GM19043 (cell line): ENCODE data around the gene ACE.

Experiments used
- ATAC-seq: cut with Tn5 transposase; IDR thresholded peaks from one replicate; pipeline ENCODE4 v1.9.1; 2021; ENCODE audit warnings: low read depth; ENCODE audit not compliant: unreplicated experiment

ACE gene

GRCh38 chr17:63512896-63513644, 36.2 kb downstream of the ACE start:
- no peak for ATAC-seq

DNA sequence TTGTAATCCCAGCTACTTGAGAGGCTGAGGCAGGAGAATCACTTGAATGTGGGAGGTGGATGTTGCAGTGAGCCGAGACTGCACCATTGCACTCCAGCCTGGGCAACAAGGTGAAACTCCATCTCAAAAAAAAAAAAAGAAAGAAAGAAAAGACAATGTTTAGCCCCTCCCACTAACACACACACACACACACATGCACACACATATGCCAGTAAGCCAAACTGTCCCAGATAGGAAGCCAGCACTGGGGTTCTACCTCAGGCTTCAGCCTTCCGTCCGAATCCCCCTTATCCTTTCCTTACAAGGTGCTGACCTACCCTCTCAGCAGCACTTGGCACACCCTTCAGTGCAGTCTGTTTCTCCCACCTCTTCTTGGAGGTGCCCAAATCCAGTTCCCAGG, 37.6 kb downstream of the ACE start:
- ATAC-seq = no peak

DNA sequence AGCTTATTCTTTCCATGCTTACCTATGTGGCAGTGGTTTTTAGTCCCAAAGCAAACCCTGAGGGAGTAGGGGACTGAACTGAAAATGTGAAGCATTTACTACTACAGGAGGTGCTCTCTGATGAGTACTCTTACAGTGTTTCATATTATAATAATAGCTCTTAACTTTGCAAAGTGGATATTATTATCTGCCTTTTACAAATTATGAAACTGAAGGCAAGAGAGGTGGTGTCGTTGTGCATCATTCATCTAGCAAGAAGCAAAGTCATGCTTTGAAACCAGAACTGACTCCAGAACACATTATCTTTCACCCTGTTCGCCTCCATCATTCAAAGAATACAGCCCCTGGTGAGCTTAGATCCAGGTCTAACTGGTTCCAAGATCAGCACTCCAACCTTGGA, 38.1 kb downstream of the ACE start:
- no peak for ATAC-seq

- ATAC-seq = no peak
Observed at GRCh38 chr17:63515426-63515825, 38.6 kb downstream of the ACE start.

DNA sequence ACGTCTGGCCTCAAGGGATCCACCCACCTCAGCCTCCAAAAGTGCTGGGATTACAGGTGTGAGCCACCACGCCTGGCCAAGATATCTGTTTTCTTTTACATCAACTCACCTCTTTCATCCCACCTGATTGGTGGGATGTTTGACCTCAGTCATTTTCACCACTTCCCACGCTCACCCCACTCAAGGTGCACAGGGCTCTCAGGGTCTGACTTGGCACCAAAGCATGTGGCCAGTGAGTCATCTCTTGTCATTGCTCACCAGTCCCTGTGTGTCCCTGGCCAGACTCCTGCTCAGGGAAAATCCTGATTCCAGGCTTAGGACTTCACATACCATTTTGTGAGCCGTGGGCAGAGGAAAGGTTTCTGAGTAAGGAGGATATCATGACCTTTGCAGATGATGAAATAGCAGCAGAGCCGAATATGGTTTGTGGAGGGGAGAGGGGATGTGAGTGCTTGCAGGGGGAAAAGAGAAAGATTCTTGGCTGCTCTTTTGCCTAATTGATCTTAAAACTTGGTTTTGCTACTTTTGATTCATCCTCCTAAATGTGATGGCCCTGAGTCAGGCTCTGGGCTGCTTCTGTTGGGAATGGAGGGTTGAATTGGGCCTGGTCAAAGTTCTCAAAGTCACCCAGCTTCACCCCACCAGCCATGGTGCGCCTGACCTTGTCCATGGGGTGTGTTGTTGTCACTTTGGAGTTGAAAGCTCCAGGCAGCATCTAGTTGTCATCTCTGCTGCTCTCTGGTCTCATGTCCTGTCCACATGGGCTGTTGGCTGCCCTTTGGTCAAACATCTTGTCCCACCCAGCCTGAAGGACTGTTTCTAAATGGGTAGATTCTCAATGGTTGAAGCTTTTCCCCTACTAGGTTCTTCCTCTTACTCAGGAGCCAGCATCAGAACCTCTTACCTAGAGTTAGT, 40.3 kb downstream of the ACE start:
- no peak for ATAC-seq

DNA sequence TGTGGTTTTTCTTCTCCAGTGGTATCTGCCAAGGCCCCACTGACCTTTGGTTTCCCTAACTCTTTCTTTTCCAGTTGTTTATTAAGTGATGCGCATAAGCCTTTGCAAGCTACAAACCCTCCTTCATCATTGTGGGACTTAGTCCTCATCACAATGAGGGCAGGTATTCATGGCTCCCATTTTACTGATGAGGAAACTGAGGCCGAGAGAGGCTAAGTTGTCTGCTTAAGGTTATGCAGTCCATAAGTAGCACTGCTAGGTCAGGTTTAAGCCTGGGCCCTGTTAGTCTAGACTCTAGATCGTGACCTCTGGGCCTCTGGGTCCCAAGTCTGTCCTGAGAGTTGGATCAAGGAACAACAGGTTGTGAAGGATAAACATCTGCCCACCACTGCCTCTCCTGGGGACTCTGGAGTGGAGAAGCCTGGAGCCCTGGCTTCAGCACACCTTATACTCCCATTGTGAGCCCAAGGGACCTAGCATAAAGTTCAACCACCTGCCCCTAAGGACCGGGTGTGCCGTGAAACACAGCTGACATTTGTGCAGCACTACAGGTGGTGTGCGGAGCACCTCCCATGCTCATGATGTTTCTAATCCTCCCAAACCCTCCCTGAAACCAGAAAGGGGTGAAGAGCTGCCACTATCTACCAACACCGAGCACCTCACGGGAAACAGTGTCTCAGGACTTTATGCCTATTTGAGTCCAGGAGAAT, 41.1 kb downstream of the ACE start:
- no peak for ATAC-seq

DNA sequence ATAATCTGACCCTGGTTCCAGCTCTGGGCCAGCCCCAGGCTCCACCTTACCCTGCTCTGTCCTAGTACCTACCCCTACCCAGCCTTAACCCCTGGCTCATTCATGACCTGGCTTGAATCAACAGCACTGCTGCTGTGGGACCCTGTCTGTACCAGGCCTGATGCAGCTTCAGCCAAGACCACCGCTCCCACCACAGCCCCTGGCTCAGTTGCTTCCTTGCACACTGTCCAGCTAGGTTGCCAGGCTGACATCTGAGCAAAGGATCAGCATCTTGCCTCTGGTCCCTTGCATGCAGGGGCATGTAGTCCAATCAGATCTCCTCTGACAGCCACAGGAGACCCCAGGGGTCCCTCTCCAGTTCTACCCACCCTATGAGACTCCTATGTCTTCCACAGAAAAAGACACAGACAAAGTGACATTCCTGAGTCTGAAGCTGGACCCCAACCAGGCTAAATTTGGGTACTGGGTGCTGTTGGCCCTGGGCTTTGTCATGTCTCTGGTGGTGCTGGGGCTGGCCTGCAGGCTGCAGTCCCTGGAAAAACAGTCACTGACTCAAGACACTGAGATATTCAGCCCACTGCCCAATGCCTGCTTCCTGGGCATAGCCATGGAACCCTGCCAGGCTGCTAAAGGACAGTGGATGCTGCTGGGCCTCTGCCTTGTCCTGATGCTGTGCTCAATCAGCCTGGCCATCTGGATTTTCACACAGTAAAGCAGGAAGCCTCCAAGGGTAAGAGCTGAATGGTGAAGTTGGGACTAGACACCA, 42.4 kb downstream of the ACE start:
- no peak for ATAC-seq

DNA sequence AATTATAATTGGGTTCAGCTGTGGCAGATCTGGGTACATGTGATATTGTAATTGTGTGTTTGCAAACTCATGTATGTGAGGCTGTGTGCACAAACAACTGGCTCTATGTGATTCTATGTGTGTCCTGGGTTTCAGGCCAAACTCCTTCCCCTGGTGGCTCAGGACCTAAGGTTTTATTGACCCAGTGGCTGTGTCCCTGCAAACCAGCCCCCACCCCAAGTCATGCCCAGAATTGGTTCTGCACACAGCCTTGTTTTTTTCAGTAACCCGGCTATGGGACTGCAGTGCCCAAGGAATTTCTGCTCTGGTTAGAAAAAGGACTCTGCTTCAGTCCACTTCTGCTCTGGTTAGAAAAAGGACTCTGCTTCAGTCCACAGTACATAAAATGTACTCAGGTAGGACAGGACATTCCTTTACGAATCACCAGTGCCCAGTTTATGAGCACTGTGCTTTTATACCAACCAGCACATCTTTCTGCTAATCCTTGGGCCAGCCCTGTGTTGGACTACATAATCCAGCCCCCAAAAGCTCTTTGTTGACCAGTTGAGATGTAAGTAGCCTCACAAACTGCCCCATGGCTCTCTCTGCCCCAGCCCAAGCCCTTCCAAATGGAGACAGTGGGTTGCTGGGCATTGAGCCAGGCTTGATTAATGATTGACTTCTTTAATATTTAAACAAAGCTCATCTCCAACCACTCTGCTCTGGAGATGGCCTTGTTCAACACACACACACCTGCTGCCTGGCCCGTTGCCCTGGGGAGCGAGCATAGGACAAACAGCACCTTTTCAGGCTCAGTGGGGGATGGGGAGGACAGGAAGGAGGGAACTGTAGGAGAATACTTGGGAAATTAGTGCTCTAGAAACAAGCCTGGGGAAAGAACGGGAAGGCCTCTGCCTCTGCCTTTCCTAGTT, 43.4 kb downstream of the ACE start:
- no peak for ATAC-seq

- ATAC-seq = no peak
Observed at GRCh38 chr17:63523253-63523855, 46.5 kb downstream of the ACE start, which contains the start of gene KCNH6. Gene KCNH6 (plus strand): TSS chr17:63523358. CDS start chr17:63523414, 56 bp downstream.

DNA sequence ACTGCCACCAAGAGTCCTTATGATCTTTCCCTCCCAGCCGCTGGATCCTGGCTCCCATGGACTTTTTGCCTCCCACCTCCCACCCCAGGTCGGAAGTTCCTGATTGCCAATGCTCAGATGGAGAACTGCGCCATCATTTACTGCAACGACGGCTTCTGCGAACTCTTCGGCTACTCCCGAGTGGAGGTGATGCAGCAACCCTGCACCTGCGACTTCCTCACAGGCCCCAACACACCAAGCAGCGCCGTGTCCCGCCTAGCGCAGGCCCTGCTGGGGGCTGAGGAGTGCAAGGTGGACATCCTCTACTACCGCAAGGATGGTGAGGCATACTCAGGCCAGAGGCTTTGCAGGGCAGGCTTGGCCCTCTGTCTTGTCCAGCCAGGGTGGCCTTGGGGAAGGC, 47.2 kb downstream of the ACE start:
- no peak for ATAC-seq

- no peak for ATAC-seq
Observed at GRCh38 chr17:63525190-63525946, 48.5 kb downstream of the ACE start.

DNA sequence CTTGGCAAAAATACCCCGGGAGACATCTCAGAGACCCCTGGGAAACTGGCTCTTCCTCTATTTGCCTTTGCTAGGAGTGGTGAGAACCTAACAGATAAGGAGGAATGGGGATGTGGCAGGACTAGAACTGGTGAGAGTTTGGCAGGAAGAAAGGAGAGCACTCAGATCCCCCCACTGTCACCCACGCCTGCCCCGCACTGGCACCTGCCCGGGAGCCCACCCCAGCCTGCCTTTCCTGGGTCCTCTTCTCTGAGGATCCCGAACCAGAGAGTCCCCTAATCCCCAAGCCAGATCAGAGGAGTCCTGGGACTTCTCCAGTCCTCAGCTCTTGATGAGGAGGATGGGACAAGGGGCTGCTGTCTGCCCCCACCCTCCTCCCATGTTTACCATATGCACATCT, 50.0 kb downstream of the ACE start:
- ATAC-seq = no peak

DNA sequence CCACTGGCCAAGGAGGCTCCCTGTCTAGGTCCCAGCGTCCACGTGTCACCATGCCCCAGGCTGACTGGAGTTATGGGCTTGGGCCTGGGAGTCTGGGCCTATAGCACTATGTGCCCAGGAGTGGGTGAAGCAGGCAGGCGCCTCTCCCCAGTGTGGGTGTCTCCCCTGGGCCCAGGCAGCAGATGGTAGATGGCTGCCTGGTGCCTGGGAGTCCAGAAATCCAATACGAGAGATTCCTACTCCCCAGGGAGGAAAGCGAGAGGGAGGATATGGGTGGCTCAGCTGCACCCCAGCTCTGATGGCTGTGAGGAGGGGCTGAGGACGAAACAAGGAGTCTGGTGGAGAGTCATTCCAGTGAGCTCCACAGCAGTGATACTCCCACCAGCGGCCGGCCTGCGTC, 51.3 kb downstream of the ACE start:
- no peak for ATAC-seq

DNA sequence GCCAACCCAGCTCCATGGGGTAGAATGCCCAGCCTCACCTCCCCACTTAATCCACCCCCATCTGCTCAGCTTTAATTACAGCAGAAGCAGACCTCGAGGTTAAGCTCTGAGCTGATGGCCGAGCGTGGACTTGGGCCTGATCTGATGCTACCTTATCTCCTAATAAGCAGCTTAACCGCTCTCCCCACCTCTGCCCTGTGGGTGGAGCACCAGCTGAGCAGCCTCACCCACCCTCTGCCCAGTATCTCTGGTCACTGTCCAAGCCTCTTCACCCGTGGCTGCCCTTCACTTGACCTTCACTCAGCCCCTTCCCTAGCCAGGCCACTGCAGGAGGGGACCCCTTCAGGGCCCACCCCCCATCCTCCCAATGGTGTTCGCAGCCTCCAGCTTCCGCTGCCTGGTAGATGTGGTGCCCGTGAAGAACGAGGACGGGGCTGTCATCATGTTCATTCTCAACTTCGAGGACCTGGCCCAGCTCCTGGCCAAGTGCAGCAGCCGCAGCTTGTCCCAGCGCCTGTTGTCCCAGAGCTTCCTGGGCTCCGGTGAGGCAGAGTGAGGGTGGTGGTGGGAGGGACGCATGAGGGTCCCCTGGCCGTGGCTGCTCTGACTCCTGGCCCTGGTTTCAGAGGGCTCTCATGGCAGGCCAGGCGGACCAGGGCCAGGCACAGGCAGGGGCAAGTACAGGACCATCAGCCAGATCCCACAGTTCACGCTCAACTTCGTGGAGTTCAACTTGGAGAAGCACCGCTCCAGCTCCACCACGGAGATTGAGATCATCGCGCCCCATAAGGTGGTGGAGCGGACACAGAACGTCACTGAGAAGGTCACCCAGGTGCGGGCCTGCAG, 53.1 kb downstream of the ACE start:
- no peak for ATAC-seq

- no peak for ATAC-seq
Observed at GRCh38 chr17:63530557-63531021, 53.7 kb downstream of the ACE start.

DNA sequence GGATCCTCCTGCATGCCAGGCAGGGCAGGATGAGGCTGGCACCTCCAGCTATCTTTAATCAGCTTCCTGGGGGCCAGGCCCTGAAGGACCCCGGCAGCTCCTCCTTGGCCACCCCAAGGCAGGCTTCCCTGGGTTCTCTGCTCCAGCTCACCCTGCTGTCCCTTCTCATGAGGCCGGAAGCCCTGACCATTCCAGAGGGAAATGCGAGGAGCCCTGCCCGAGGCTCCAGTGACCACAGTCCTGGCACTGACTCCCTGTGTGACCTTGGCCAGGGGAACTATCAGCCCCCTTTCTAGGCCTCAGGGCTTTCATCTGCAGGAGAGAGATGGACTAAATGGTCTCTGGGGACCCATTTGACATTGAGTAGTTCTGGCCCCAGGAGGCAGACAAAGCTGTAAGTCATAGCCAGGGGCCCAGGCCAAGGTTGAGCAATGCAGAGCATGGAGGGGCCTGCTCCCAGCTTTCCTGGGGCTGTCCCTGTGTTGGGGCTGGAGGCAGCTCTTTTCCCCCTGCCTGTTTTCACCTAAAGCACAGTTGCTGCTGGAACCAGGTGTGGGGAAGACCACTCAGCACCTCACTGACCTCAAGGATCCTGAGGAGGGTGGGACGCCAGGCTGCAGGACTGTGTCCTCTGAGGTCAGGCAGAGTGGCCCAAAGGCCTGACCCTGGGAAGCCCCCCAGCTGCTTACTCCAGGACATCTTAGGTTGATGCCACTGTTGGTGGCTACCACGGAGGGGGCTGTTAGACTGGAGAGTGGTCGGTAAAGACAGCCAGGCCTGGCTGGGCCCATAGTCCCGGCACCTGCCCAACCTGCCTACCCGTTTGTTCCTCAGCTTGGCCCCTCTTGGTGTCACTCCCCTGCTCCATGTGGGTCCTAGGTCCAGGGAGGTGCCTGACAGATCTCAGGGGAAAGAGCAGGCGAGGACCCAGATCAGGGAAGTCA, 54.4 kb downstream of the ACE start:
- ATAC-seq = no peak
